HG02798 (cell line): ENCODE results near the gene ABO.
"Not testable (repeated sequence)": the region's sequence is repeated elsewhere in the genome, so short reads cannot be mapped to it uniquely, and the experiment has no call there.

Experiments used
- ATAC-seq: cut with Tn5 transposase; IDR thresholded peaks from one replicate; pipeline ENCODE4 v1.9.1; 2021; ENCODE audit warnings: mild to moderate bottlenecking; ENCODE audit not compliant: unreplicated experiment, poor library complexity

ABO gene

GRCh38 chr9:133268335-133269056, 6.5 kb downstream of the ABO start:
- ATAC-seq = no peak

GRCh38 chr9:133264235-133264764, 10.7 kb downstream of the ABO start:
- ATAC-seq = no peak

GRCh38 chr9:133263557-133263956, 11.4 kb downstream of the ABO start:
- ATAC-seq = no peak

GRCh38 chr9:133262226-133262625, 12.8 kb downstream of the ABO start:
- no peak for ATAC-seq

GRCh38 chr9:133261753-133262120, 13.3 kb downstream of the ABO start:
- no peak for ATAC-seq

- no peak for ATAC-seq
These were observed 13.8 kb downstream of the ABO start for GRCh38 chr9:133261103-133261752.

GRCh38 chr9:133260334-133261102, 14.5 kb downstream of the ABO start:
- no peak for ATAC-seq

GRCh38 chr9:133258061-133259015, 16.7 kb downstream of the ABO start:
- no peak for ATAC-seq

- no peak for ATAC-seq
These were observed 17.5 kb downstream of the ABO start for GRCh38 chr9:133257465-133257956.

- no peak for ATAC-seq
These were observed 18.3 kb downstream of the ABO start for GRCh38 chr9:133256686-133257091.

- no peak for ATAC-seq
These were observed 18.9 kb downstream of the ABO start for GRCh38 chr9:133256136-133256461.

- ATAC-seq = no peak
These were observed 19.4 kb downstream of the ABO start for GRCh38 chr9:133255371-133256135.

- ATAC-seq = no peak
These were observed 20.5 kb downstream of the ABO start for GRCh38 chr9:133254471-133254870.

- ATAC-seq = no peak
These were observed 21.7 kb downstream of the ABO start for GRCh38 chr9:133253268-133253667.

- ATAC-seq = no peak
These were observed 22.5 kb downstream of the ABO start for GRCh38 chr9:133252301-133253020.

- ATAC-seq = no peak
These were observed 23.2 kb downstream of the ABO start for GRCh38 chr9:133251773-133252172.

- ATAC-seq = not testable (repeated sequence)
These were observed 23.8 kb downstream of the ABO start for GRCh38 chr9:133251221-133251620.

- no peak for ATAC-seq
These were observed 24.2 kb downstream of the ABO start for GRCh38 chr9:133250741-133251170.

- no peak for ATAC-seq
These were observed 25.7 kb downstream of the ABO start for GRCh38 chr9:133249337-133249736.
